ENCODE results near the gene MPPED2. TPM values are rescaled to one million over a fixed set of nuclear protein-coding genes. Genes with fewer than 3 reads are reported as not detected.

MPPED2 gene
- total RNA-seq, 1 experiment from 2014 or later, result 2.4 TPM

DNA sequence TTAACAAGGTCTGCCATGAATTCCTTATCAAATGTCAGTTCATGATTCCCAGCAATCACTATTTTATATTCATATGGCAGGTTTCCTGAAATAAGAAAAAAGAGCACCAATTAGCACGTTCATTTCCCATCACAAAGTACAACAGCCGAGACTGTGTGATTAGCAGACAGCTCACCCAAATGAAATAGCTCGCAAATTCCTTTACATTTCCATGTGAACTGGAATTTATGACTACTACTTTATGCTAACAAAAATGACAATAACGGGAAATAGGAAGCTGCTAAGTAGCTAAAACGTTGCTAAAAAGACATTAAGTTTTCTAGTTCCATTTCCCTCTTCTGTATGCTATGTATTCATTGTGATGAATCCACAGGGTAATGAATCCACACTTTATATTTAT lies 90.7 kb downstream of the MPPED2 start (continued):
- TF ChIP-seq NR3C1 (CRISPR knock-in tag; conservative IDR thresholded peaks at IDR 0.05; ENCODE audit: low read depth), result no peak
- no peak for TF ChIP-seq MYBL2 (CRISPR knock-in tag; IDR thresholded peaks at IDR 0.05)
- no peak for TF ChIP-seq IRF2 (CRISPR knock-in tag; IDR thresholded peaks at IDR 0.05; ENCODE audit: borderline replicate concordance, low read depth)
- TF ChIP-seq TEAD4 (CRISPR knock-in tag; IDR thresholded peaks at IDR 0.05), result no peak
- TF ChIP-seq AR (CRISPR knock-in tag; IDR thresholded peaks at IDR 0.05), result no peak
- no peak for TF ChIP-seq IRF1 (CRISPR knock-in tag; IDR thresholded peaks at IDR 0.05)

- Mint-ChIP-seq H3K4me3 (no peak overlapping the region), H3K9me3 (no peaks in the 10 kb centered on the region), H3K27ac (no peak overlapping the region), H3K4me1 (peaks cover 27% of the 10 kb centered on the region), H3K36me3 (no peaks in the 10 kb centered on the region), H3K27me3 (ENCODE audit: low read depth) (no peaks in the 10 kb centered on the region)
- TF ChIP-seq ZNF263 (CRISPR knock-in tag; IDR thresholded peaks at IDR 0.05; ENCODE audit: low read depth) (no peak), ERG (CRISPR knock-in tag; IDR thresholded peaks at IDR 0.05) (no peak), EMX1 (CRISPR knock-in tag; IDR thresholded peaks at IDR 0.05) (no peak)
- ATAC-seq, result no peak
- ChIA-PET POLR2A (no interaction called here), CTCF (no interaction called here)
- no peak for DNase-seq (ENCODE audit: low spot score)
Observed at GRCh38 chr11:30489511-30489910, 96.6 kb downstream of the MPPED2 start.

DNA sequence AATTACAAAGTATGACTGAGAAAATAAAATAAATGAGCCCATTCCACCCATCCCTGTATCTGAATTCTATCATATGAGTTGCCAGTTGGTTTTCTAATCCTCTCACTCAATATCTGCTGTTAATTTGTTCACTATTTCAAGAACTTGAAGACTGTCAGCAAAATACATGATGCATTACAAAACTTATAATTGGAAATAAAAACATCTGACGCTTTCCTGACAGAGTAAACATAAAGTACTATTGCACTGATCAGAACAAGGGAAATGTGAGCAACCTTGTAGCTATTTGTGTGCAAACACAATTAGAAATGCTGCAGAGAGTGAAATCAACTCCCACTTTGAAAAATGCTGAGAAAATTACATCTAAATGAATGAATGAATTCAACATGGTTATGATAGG lies 97.1 kb downstream of the MPPED2 start:
- no peak overlapping the region for H3K27ac Mint-ChIP-seq
- no peaks in the 10 kb centered on the region for H3K27me3 Mint-ChIP-seq (ENCODE audit: low read depth)
- H3K4me1 Mint-ChIP-seq, result peaks cover 31% of the 10 kb centered on the region
- TF ChIP-seq ZNF671 (CRISPR knock-in tag; IDR thresholded peaks at IDR 0.05) (no peak), CREB1 (CRISPR knock-in tag; IDR thresholded peaks at IDR 0.05) (no peak), USF2 (CRISPR knock-in tag; IDR thresholded peaks at IDR 0.05) (no peak), JAZF1 (CRISPR knock-in tag; IDR thresholded peaks at IDR 0.05) (no peak), GTF2I (CRISPR knock-in tag; conservative IDR thresholded peaks at IDR 0.05) (no peak), HMGA2 (CRISPR knock-in tag; IDR thresholded peaks at IDR 0.05) (no peak), IRF1 (CRISPR knock-in tag; IDR thresholded peaks at IDR 0.05) (no peak), MYBL2 (CRISPR knock-in tag; IDR thresholded peaks at IDR 0.05) (no peak)
- TF ChIP-seq, protein P1, sequence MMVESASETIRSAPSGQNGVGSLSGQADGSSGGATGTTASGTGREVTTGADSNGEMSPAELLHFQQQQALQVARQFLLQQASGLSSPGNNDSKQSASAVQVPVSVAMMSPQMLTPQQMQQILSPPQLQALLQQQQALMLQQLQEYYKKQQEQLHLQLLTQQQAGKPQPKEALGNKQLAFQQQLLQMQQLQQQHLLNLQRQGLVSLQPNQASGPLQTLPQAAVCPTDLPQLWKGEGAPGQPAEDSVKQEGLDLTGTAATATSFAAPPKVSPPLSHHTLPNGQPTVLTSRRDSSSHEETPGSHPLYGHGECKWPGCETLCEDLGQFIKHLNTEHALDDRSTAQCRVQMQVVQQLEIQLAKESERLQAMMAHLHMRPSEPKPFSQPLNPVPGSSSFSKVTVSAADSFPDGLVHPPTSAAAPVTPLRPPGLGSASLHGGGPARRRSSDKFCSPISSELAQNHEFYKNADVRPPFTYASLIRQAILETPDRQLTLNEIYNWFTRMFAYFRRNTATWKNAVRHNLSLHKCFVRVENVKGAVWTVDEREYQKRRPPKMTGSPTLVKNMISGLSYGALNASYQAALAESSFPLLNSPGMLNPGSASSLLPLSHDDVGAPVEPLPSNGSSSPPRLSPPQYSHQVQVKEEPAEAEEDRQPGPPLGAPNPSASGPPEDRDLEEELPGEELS (CRISPR knock-in tag; IDR thresholded peaks at IDR 0.05), result no peak
- TF ChIP-seq, protein P2, sequence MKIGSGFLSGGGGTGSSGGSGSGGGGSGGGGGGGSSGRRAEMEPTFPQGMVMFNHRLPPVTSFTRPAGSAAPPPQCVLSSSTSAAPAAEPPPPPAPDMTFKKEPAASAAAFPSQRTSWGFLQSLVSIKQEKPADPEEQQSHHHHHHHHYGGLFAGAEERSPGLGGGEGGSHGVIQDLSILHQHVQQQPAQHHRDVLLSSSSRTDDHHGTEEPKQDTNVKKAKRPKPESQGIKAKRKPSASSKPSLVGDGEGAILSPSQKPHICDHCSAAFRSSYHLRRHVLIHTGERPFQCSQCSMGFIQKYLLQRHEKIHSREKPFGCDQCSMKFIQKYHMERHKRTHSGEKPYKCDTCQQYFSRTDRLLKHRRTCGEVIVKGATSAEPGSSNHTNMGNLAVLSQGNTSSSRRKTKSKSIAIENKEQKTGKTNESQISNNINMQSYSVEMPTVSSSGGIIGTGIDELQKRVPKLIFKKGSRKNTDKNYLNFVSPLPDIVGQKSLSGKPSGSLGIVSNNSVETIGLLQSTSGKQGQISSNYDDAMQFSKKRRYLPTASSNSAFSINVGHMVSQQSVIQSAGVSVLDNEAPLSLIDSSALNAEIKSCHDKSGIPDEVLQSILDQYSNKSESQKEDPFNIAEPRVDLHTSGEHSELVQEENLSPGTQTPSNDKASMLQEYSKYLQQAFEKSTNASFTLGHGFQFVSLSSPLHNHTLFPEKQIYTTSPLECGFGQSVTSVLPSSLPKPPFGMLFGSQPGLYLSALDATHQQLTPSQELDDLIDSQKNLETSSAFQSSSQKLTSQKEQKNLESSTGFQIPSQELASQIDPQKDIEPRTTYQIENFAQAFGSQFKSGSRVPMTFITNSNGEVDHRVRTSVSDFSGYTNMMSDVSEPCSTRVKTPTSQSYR (CRISPR knock-in tag; IDR thresholded peaks at IDR 0.05), result no peak
- TF ChIP-seq, protein P3, sequence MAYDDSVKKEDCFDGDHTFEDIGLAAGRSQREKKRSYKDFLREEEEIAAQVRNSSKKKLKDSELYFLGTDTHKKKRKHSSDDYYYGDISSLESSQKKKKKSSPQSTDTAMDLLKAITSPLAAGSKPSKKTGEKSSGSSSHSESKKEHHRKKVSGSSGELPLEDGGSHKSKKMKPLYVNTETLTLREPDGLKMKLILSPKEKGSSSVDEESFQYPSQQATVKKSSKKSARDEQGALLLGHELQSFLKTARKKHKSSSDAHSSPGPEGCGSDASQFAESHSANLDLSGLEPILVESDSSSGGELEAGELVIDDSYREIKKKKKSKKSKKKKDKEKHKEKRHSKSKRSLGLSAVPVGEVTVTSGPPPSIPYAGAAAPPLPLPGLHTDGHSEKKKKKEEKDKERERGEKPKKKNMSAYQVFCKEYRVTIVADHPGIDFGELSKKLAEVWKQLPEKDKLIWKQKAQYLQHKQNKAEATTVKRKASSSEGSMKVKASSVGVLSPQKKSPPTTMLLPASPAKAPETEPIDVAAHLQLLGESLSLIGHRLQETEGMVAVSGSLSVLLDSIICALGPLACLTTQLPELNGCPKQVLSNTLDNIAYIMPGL (CRISPR knock-in tag; IDR thresholded peaks at IDR 0.05), result no peak
- no peaks in the 10 kb centered on the region for H3K9me3 Mint-ChIP-seq
- no peak overlapping the region for H3K4me3 Mint-ChIP-seq
- no peaks in the 10 kb centered on the region for H3K36me3 Mint-ChIP-seq
- DNase-seq (ENCODE audit: low spot score) (no peak), ATAC-seq (no peak)
- ChIA-PET CTCF (no interaction called here), POLR2A (no interaction called here)
